HG03521 (cell line): Measurements from ENCODE around the gene VPS8.

ENCODE experiments used
- ATAC-seq: cut with Tn5 transposase; IDR thresholded peaks from one replicate; pipeline ENCODE4 v1.9.1; 2021; ENCODE audit warnings: mild to moderate bottlenecking, moderate library complexity; ENCODE audit not compliant: unreplicated experiment

VPS8 gene

GRCh38 chr3:185084901-185085300 is 272.9 kb downstream of the VPS8 start:
- no peak for ATAC-seq

GRCh38 chr3:185087419-185087818 is 275.5 kb downstream of the VPS8 start:
- no peak for ATAC-seq

- ATAC-seq = no peak
These were observed 277.4 kb downstream of the VPS8 start for GRCh38 chr3:185089343-185089742.

GRCh38 chr3:185089751-185090150 is 277.8 kb downstream of the VPS8 start:
- ATAC-seq = no peak

- no peak for ATAC-seq
These were observed 278.8 kb downstream of the VPS8 start for GRCh38 chr3:185090811-185091210.

GRCh38 chr3:185093116-185093515 is 281.1 kb downstream of the VPS8 start:
- ATAC-seq = no peak

GRCh38 chr3:185094697-185095096 is 282.7 kb downstream of the VPS8 start:
- no peak for ATAC-seq
